Islet of Langerhans (tissue), 1 donor: ENCODE results near the gene TOB1.

Experiments used
- FAIRE-seq: peaks from one replicate; lab custom pipeline; 2011; peaks lifted over from hg19 to GRCh38; lab: Jason Lieb, UNC

The TOB1 gene

GRCh38 chr17:50845240-50846147 is 20.7 kb downstream of the TOB1 start:
- FAIRE-seq, result no peak

DNA sequence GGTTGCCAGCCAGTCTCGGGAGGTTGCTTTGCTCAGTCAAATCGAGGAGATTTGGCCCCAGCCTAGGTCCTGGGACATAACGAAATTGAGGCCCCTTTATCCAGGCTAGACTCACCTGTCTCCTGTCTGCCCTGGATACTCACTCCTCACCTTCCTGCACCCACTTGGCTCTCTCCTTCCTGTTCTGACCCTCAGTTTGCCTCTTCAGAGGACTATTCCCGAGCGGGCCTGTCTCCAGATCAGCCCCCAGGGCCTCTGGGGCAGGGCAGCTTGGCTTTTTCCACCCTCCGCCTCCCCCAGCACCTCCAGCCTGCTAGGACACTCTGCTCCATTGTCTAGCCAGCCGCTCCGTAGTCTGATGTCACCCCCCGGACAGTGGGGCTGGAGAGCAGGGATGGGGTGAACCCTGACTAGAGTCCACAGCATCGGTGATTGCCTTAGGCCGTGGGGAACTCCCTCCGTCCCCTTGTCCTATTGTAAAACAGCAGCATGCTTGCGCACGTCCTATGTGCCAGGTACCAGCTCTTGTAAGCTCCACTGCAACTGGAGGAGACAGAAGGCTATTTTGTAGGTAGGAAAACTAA is 21.9 kb downstream of the TOB1 start:
- FAIRE-seq, result no peak

- no peak for FAIRE-seq
Observed at GRCh38 chr17:50843150-50843905, 22.8 kb downstream of the TOB1 start.

- no peak for FAIRE-seq
Observed at GRCh38 chr17:50842506-50843149, 23.5 kb downstream of the TOB1 start.

GRCh38 chr17:50841949-50842354 is 24.2 kb downstream of the TOB1 start:
- FAIRE-seq, result no peak

DNA sequence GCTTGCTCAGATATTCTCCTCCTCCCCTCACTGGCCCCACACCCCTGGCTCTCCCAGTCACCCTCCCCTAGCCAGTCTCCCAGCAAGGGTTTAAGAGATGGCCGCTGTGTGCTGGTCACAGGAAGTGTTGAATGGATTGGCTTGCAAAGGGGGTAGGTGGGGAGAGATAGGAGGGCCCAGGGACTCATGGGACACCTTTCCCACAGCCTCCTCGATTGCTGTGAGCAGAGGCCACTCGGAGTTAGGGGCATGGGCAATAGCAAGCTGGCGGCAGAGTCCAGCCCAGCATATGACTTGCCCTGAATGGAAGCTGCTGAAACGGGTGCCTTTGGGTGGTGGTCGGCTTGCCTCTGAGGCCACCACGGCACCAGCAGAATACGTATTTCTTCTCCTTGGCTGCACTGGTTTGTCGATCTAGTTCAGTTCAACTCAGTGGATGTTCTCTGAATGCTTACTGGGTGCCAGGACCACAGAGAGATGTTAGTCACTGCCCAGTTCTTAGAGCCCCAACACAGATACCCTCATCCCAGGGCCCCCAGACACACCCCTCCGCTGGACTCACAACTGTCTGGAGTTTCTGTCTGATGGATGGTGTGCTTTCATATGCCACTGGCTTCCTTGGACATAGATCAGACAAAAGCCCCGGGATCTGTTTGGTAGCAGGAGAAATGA is 24.7 kb downstream of the TOB1 start:
- FAIRE-seq, result no peak

- no peak for FAIRE-seq
Observed at GRCh38 chr17:50840311-50840851, 25.8 kb downstream of the TOB1 start.

DNA sequence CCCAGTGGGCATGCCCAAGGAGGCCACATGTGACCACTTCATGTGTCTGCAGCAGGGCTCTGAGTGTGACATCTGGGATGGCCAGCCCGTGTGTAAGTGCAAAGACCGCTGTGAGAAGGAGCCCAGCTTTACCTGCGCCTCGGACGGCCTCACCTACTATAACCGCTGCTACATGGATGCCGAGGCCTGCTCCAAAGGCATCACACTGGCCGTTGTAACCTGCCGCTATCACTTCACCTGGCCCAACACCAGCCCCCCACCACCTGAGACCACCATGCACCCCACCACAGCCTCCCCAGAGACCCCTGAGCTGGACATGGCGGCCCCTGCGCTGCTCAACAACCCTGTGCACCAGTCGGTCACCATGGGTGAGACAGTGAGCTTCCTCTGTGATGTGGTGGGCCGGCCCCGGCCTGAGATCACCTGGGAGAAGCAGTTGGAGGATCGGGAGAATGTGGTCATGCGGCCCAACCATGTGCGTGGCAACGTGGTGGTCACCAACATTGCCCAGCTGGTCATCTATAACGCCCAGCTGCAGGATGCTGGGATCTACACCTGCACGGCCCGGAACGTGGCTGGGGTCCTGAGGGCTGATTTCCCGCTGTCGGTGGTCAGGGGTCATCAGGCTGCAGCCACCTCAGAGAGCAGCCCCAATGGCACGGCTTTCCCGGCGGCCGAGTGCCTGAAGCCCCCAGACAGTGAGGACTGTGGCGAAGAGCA is 26.4 kb downstream of the TOB1 start:
- no peak for FAIRE-seq

GRCh38 chr17:50837980-50838954 is 27.9 kb downstream of the TOB1 start:
- no peak for FAIRE-seq

DNA sequence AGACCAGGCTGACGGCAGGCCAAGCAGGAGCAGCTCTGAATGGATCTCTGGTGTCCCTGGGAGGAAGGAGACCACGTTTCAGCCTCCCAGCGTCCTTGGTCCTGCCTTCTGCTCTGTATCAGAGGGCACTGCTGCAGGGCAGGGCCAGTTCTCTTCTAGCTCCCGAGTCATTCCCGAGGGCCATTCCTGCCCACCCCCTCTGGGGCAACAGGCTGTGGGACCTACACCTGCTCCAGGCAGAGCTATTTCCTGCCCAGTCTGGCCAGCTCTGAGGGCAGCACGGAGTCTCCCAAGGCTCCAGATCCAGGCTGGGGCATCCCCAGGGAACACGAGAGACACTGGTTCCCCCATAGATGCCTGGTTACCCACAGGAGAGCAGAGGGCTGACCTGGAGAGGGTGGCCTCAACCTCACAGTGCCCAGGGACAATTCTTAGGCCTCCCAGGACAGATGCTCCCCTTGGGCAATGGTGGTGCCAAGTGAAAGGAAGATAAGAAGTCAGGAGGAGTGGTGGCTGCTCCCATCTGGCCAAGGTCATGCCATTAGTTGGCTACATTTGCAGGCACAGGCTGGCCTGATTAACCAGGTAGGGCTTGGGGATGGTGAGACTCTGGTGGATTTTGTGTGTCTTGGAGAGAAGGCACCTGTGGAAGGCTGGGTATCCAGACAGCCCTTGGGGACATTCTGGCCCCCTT is 28.7 kb downstream of the TOB1 start:
- no peak for FAIRE-seq

- FAIRE-seq, result no peak
Observed at GRCh38 chr17:50836826-50837225, 29.3 kb downstream of the TOB1 start.

- FAIRE-seq, result no peak
Observed at GRCh38 chr17:50835301-50836234, 30.6 kb downstream of the TOB1 start, which contains the start of gene WFIKKN2. Gene WFIKKN2 (plus strand): TSS chr17:50835586. CDS start chr17:50835938, 352 bp downstream.

GRCh38 chr17:50834429-50835300 is 31.5 kb downstream of the TOB1 start:
- FAIRE-seq, result no peak

GRCh38 chr17:50833510-50834428 is 32.4 kb downstream of the TOB1 start:
- FAIRE-seq, result no peak

GRCh38 chr17:50832864-50833381 is 33.2 kb downstream of the TOB1 start:
- FAIRE-seq, result no peak
